Measurements from ENCODE around the gene TECPR1.

The TECPR1 gene

DNA sequence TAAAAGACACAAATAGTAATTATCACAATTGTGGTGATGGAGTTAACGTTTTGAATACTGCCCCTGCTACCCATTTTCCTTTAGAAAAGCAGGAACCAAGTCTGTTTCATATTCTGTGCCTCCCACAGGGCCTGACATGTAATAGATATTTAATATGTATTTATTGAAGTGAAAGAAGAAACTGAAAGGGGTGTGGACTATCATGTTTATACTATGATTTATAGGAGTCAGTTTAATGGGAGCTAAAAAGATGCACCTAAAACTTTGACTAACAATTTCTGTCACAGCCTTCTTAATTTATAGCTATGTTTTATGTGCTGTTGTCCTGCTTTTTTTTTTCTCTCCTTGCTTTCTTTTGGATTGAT lies 64.9 kb downstream of the TECPR1 start:
- TF ChIP-seq, protein P1, sequence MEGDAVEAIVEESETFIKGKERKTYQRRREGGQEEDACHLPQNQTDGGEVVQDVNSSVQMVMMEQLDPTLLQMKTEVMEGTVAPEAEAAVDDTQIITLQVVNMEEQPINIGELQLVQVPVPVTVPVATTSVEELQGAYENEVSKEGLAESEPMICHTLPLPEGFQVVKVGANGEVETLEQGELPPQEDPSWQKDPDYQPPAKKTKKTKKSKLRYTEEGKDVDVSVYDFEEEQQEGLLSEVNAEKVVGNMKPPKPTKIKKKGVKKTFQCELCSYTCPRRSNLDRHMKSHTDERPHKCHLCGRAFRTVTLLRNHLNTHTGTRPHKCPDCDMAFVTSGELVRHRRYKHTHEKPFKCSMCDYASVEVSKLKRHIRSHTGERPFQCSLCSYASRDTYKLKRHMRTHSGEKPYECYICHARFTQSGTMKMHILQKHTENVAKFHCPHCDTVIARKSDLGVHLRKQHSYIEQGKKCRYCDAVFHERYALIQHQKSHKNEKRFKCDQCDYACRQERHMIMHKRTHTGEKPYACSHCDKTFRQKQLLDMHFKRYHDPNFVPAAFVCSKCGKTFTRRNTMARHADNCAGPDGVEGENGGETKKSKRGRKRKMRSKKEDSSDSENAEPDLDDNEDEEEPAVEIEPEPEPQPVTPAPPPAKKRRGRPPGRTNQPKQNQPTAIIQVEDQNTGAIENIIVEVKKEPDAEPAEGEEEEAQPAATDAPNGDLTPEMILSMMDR (IDR thresholded peaks at IDR 0.05; ENCODE audit: borderline replicate concordance, control extremely low read depth, extremely low read depth, insufficient read depth, missing control alignments) = no peak
- in situ Hi-C loops (cut with MboI; ENCODE audit: low sequenced_read_pairs, unreplicated experiment) = no loop called here
- no peak for DNase-seq (ENCODE audit: low spot score)

DNA sequence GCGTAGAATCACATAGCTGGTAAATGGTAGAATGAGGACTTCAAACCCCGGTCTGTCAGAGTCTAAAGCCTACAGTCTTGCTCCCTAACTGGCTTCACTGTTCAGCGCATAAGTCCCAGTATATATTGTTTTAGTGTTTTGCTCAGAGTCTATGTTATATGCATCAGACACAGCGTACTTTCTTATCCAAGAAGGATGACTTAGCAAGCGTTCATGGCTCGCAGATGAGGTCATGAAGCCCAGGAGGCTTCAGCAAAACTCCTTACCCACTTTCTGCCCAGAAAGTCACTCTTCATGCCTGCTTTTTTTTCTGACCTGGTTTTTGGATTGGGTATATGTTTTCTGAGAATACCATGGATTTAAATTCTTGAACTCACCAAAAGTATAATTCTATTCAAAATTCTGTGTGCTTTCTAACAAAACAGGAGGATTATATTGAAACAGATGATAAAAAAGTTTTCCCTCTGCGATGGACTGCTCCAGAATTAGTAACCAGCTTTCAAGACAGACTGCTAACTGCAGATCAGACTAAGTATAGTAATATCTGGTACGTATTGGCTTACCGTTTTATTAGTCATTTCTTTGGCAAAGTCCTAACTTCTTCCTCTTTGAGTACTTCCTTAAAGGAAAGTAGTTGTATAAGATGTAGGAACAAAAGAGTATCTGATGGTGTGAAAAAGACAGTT lies 65.4 kb downstream of the TECPR1 start:
- TF ChIP-seq, protein P1 (IDR thresholded peaks at IDR 0.05; ENCODE audit: borderline replicate concordance, control extremely low read depth, extremely low read depth, insufficient read depth, missing control alignments) = no peak
- no peak for DNase-seq (ENCODE audit: low spot score)
- in situ Hi-C loops (cut with MboI; ENCODE audit: low sequenced_read_pairs, unreplicated experiment) = no loop called here

DNA sequence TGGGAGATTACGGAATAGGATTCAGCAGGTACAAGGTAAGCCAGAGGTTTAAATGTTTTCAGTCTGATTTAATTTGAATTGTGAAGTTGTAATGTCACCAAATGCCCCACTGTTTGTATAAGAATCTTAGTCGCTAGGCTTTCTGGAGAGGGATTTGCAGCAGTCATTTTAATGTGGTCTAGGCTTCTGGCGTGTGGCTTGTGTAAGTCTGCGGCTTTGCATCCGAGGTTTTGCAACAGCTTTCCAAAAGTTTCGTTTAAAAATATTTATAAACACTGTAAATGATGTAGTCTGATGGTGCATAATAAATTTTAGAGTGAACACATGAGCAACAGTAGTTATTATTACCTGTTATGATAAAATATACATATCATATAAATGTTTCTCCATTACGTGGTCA lies 66.9 kb downstream of the TECPR1 start:
- in situ Hi-C loops (cut with MboI; ENCODE audit: low sequenced_read_pairs, unreplicated experiment) = no loop called here
- DNase-seq (ENCODE audit: low spot score) = no peak
- TF ChIP-seq, protein P1 (IDR thresholded peaks at IDR 0.05; ENCODE audit: borderline replicate concordance, control extremely low read depth, extremely low read depth, insufficient read depth, missing control alignments) = no peak

DNA sequence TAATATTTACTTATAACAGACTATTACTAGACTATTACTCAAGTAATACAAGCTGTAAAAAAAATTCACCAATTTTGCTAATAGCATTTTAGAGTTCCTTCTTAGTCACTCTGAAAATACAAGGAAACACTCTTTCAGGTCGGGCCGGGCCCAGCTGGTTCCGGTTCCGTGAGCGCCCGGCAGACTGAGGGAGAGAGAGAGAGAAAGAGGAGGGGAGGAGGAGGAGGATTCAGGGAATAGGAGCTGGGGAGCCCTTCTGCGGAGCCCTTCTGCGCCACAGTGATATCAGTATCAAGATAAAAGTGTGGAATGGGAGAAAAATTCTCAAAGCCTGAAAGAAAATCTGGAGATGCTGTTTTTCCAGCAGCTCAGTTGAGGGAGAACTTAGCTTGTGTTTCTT lies 71.3 kb downstream of the TECPR1 start:
- in situ Hi-C loops (cut with MboI; ENCODE audit: low sequenced_read_pairs, unreplicated experiment) = no loop called here

DNA sequence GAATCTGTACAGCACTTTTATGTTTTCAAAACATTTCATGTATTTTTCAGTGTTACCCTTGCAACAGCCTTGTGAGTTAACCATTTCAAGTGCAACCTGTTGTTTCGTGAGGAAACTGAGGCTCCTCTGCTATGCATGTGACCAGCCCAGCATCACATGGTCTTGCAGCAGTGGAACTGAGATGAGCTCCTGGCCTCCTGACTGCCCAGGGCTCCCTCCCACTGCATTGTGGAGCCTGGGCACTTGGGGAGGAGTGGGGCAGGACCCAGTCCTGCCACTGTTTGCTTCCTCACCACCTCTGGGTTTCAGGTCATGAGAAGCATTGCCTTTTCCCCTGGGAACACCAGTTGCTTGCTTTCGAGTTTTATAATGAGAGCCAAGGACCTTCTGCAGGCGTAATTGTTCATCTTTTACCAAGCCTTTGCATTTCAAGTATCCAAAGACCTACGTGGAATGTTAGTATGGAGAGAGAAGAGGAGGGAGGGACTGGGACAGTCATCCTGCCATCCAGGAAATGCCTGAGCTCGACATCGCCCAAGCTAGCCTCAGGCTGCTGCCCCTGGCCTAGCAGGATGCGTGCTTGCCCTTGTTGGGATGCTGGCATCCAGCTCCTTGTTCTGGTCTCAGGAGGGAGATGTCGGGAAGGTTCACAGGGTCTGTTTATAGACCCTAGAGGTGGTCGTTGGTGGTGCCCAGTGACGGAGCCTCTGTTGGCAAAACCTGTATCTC lies 73.1 kb downstream of the TECPR1 start:
- TF ChIP-seq, protein P1 (IDR thresholded peaks at IDR 0.05; ENCODE audit: borderline replicate concordance, control extremely low read depth, extremely low read depth, insufficient read depth, missing control alignments) = no peak
- DNase-seq (ENCODE audit: low spot score) = no peak
- in situ Hi-C loops (cut with MboI; ENCODE audit: low sequenced_read_pairs, unreplicated experiment) = no loop called here

More for the DNA sequence above, 71.3 kb downstream of the TECPR1 start:
- TF ChIP-seq, protein P1 (IDR thresholded peaks at IDR 0.05; ENCODE audit: borderline replicate concordance, control extremely low read depth, extremely low read depth, insufficient read depth, missing control alignments) = no peak
- DNase-seq (ENCODE audit: low spot score) = no peak

DNA sequence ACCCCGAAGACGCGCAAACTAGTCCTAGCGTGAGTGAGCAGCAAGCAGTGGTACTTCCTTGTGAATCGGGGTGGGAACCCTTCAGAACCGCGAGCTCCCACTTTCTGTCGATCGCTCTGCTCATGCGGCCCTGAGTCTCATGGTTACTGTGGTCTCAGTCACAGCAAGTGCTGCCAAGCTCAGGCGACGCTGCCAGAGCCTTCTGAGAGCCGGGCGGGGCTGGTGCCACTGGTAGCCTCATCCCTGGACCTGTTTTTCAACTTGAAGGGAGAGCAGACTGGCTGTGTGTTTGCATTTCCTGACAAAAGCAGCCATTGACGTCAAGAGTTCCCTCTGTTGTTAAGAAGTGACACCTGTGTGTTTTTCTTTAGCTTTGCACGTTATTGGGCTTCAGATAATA lies 73.7 kb downstream of the TECPR1 start:
- in situ Hi-C loops (cut with MboI; ENCODE audit: low sequenced_read_pairs, unreplicated experiment) = no loop called here
- TF ChIP-seq, protein P1 (IDR thresholded peaks at IDR 0.05; ENCODE audit: borderline replicate concordance, control extremely low read depth, extremely low read depth, insufficient read depth, missing control alignments) = no peak
- no peak for DNase-seq (ENCODE audit: low spot score)

Data from GM13976 (cell line).